Activated CD4-positive, alpha-beta T cell treated with anti-CD3 and anti-CD28 coated beads for 4 hours (primary cell): Measurements from ENCODE around the gene CADM1.

Experiments used
- DNase-seq, 2 donors: peaks; one replicate each; pipeline ENCODE4 v3.0.0-alpha.2; 2020

The CADM1 gene

GRCh38 chr11:115269191-115269950 lies 234.8 kb downstream of the CADM1 start:
- no peak for DNase-seq

- DNase-seq: no peak
These were observed 236.3 kb downstream of the CADM1 start for GRCh38 chr11:115267871-115268270.

- DNase-seq: no peak
These were observed 236.9 kb downstream of the CADM1 start for GRCh38 chr11:115267238-115267781.

GRCh38 chr11:115266066-115266639 lies 238.1 kb downstream of the CADM1 start:
- DNase-seq: no peak

- no peak for DNase-seq
These were observed 240.2 kb downstream of the CADM1 start for GRCh38 chr11:115263799-115264656.

DNA sequence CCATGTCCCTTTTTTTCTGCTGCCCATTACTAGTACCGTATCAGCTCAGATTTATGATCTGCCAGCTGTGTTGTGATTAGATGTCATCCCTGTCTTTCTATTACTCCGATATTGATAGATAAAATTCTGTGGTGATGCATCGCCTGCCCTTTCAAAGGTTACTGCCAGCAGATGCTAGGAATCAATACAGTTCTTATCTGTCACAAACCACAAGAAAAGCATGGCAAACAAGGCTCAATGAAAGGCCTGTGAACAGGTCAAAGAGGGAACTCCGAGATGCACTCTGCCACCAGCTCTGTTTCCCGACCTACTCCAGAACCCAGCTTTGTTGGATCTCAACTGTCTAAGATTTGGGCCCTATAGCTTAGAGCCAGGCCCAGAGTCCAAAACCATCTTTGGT lies 246.0 kb downstream of the CADM1 start:
- no peak for DNase-seq

GRCh38 chr11:115257678-115258077 lies 246.5 kb downstream of the CADM1 start:
- no peak for DNase-seq

- DNase-seq: no peak
These were observed 246.9 kb downstream of the CADM1 start for GRCh38 chr11:115257270-115257669.

DNA sequence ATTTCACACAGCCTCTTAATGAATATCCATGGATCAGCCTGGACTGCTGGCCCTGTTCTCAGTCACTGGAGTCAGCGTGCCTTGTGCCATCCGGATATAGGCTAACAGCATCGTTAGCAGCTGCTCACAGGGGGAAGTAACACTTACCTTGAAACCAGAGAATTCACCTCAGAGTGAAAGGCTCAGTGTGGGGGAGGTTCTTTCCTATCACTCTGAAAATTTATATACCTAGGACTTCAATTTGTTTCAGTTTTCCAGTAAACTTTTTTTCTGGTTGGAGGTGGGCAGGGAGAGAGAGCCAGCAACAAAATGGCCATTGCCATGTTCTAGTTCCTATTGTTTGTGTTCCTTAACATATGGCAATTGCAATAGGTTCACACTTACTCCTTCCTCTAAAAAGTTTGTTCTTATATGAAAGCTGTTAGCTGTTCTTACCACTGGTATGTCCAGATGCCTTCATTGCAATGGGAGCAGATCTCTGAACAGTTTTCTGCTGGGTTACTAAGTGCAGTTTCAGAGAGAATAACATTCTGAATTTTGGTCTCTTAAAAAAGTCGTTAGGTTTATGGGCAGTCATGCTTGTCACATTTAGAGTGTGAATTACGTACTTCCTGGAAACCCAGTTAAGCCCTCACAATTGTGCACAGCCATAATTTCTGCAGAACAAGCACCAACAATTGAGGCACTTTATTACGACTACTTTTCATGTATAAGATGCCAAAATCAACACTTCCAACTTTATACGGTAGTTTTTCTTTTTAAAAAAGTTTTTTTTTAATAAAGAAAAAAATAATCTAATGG lies 247.6 kb downstream of the CADM1 start:
- DNase-seq: no peak

GRCh38 chr11:115255006-115255762 lies 249.0 kb downstream of the CADM1 start:
- no peak for DNase-seq

DNA sequence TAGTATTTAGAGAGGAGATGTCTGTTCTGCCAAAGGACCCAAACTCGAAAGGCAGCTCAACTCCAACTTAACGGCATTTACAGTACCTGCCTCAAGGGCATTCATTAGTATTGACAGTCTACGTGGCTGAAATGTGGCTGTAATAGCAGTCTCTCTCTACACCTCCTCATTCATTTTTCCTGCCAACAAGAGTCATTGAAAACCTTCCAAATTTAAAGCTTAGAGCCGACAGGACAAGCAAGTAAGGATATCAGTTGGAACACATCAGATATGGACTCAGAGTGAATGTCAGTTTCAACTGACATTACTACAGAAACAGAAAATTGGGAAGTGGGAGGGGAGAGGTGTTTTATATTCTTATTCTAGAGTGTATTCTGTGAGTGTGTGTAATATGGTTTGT lies 253.1 kb downstream of the CADM1 start:
- DNase-seq: no peak

- no peak for DNase-seq
These were observed 255.1 kb downstream of the CADM1 start for GRCh38 chr11:115249061-115249578.

GRCh38 chr11:115247953-115248352 lies 256.3 kb downstream of the CADM1 start:
- no peak for DNase-seq

DNA sequence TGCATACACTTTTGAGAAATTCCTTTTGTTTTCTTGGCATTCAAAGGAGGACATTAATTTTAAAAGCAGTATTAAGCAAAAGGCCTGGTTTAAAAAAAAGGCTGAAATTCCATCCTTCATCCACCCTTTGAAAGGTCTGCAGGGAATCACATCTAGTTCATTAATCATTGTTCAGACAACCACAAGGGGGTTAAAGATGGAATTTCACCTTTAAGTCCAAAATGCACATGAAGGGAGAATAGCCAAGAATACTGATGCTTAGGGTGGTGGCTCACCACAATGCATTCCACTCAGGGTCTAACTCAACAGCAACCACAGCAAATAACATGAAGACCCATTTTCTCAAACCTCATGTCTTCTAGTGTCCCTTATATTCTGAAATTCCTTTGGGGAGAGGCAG lies 256.9 kb downstream of the CADM1 start:
- DNase-seq: no peak

DNA sequence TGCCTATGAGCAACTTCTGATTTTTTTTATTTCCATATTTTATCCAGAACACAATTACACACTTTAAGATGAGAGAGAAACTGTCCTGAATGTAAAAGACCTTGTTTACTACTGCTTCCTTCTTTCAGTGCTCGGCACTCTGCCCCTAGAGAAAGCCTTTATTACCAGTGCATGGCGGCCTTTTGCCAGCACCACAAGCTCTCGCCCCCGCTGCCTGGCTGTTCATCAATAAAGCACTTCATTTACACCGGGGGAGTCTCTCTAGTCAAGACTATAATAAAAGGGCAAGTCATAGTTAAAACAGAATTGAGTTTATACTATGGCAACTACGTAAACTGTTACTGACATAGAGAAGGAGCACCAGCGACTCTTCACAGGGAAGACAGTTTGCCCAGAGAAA lies 259.5 kb downstream of the CADM1 start:
- no peak for DNase-seq

DNA sequence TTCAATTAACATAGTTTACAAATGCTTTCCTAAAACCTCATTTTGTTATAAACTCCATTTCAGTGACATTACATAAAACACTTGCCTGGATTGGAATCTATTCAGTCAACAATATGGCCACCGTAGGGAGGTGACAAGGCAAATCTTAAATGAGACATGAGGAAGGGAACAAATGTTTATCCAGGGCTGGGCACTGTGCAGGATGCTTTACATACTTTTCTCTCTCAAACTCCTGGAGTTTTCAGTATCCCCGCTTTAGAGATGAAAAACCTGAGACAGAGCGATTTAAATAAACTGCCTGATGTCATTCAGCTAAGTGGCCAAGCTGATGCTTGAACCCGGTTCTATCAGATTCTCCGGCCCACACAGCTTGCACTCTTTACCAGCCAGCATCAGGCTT lies 259.9 kb downstream of the CADM1 start:
- no peak for DNase-seq

DNA sequence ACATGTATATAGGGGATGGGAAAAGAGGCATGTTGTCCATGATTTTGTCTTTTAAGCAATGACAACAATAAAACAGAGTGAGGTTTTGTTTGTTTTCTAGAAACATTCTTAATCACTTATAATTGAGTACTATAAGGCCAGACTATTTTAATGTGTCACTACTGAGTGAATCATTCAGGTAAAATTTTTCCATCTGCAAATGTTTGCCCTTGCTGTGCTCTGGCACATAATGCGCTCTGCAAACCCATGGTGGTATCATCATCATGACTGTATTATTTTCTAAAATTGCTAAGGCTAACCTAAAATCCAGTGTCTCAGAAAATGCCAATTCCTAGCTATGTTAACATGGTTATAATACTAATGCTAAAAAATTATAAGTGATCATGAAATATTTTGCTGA lies 261.2 kb downstream of the CADM1 start:
- DNase-seq: no peak

GRCh38 chr11:115241899-115242298 lies 262.3 kb downstream of the CADM1 start:
- DNase-seq: no peak

- no peak for DNase-seq
These were observed 265.4 kb downstream of the CADM1 start for GRCh38 chr11:115238791-115239190.

- no peak for DNase-seq
These were observed 266.1 kb downstream of the CADM1 start for GRCh38 chr11:115238086-115238485.

GRCh38 chr11:115237578-115237977 lies 266.6 kb downstream of the CADM1 start:
- no peak for DNase-seq

GRCh38 chr11:115234794-115235193 lies 269.4 kb downstream of the CADM1 start:
- no peak for DNase-seq
